Measurements from ENCODE around the gene UBR4. TPM values are rescaled to one million over a fixed set of nuclear protein-coding genes. Genes with fewer than 3 reads are reported as not detected.

Gene UBR4
- polyA plus RNA-seq, 6 donors from 2014 or later: 3.5 to 25.2 (median 15.5) TPM

GRCh38 chr1:19064906-19065450 is 145.1 kb downstream of the UBR4 start:
- ATAC-seq (ENCODE audit: low read depth in 2 of 2): no peak
- H3K27me3 Mint-ChIP-seq: no peaks in the 10 kb centered on the region
- peaks cover 0 to 8% (median 0%) of the 10 kb centered on the region in 3 donors for H3K4me1 Mint-ChIP-seq
- no peak for DNase-seq
- H3K27ac Mint-ChIP-seq: no peak overlapping the region
- peaks cover 0 to 6% (median 3%) of the 10 kb centered on the region in 7 donors for H3K9me3 Mint-ChIP-seq
- no peaks in the 10 kb centered on the region for H3K36me3 Mint-ChIP-seq
- H3K4me3 Mint-ChIP-seq: no peak overlapping the region

DNA sequence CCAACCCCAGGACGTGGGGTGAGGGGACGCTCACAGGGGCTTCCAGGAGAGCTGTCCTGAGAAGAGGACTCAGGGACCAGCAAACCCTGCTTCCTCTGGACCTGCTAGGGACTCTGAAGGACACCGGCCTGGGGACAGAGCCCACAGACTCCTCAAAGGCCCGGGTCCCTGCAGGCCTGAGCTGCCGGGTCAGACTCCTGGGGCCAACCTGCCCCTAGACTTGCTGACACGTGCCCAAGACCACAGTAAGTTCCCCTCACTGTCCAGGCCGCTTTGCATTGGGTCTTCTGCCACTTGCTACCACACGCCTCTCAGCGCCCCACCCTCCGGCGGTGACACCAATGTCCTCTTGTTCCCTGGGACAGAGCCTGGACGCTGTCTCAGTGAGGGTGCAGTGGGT is 146.9 kb downstream of the UBR4 start:
- H3K4me3 Mint-ChIP-seq: no peak overlapping the region
- H3K36me3 Mint-ChIP-seq: no peaks in the 10 kb centered on the region
- no peak for DNase-seq
- peaks cover 0 to 8% (median 0%) of the 10 kb centered on the region in 3 donors for H3K4me1 Mint-ChIP-seq
- no peak overlapping the region for H3K27ac Mint-ChIP-seq
- H3K9me3 Mint-ChIP-seq: peaks cover 0 to 6% (median 3%) of the 10 kb centered on the region in 7 donors
- no peak for ATAC-seq (ENCODE audit: low read depth in 2 of 2)
- H3K27me3 Mint-ChIP-seq: peaks cover 0 to 7% (median 0%) of the 10 kb centered on the region in 3 donors

GRCh38 chr1:19062258-19063029 is 147.6 kb downstream of the UBR4 start:
- Mint-ChIP-seq H3K9me3 (peaks cover 0 to 6% (median 3%) of the 10 kb centered on the region in 7 donors), H3K4me1 (peaks cover 0 to 8% (median 0%) of the 10 kb centered on the region in 3 donors), H3K27ac (peak overlapping the region in 1 of 6 donors; percentile 69), H3K36me3 (no peaks in the 10 kb centered on the region), H3K27me3 (peaks cover 0 to 10% (median 2%) of the 10 kb centered on the region in 3 donors), H3K4me3 (no peak overlapping the region)
- DNase-seq (no peak), ATAC-seq (ENCODE audit: low read depth in 2 of 2) (no peak)

GRCh38 chr1:19061798-19062197 is 148.3 kb downstream of the UBR4 start:
- no peak overlapping the region for H3K27ac Mint-ChIP-seq
- H3K27me3 Mint-ChIP-seq: peaks cover 0 to 17% (median 8%) of the 10 kb centered on the region in 3 donors
- H3K36me3 Mint-ChIP-seq: no peaks in the 10 kb centered on the region
- peaks cover 0 to 6% (median 3%) of the 10 kb centered on the region in 7 donors for H3K9me3 Mint-ChIP-seq
- peaks cover 0 to 8% (median 0%) of the 10 kb centered on the region in 3 donors for H3K4me1 Mint-ChIP-seq
- H3K4me3 Mint-ChIP-seq: no peak overlapping the region
- DNase-seq (no peak), ATAC-seq (ENCODE audit: low read depth in 2 of 2) (no peak)

- no peak for ATAC-seq (ENCODE audit: low read depth in 2 of 2)
- Mint-ChIP-seq H3K27me3 (peaks cover 0 to 21% (median 13%) of the 10 kb centered on the region in 3 donors), H3K36me3 (no peaks in the 10 kb centered on the region), H3K27ac (peak overlapping the region in 2 of 6 donors; percentile 21 to 85), H3K9me3 (peaks cover 0 to 6% (median 3%) of the 10 kb centered on the region in 7 donors), H3K4me3 (no peak overlapping the region), H3K4me1 (peaks cover 0 to 8% (median 0%) of the 10 kb centered on the region in 3 donors)
- no peak for DNase-seq
Observed at GRCh38 chr1:19061343-19061742, 148.7 kb downstream of the UBR4 start.

GRCh38 chr1:19059773-19060172 is 150.3 kb downstream of the UBR4 start:
- peaks cover 0 to 8% (median 6%) of the 10 kb centered on the region in 3 donors for H3K4me1 Mint-ChIP-seq
- no peak for ATAC-seq (ENCODE audit: low read depth in 2 of 2)
- peaks cover 0 to 6% (median 3%) of the 10 kb centered on the region in 7 donors for H3K9me3 Mint-ChIP-seq
- H3K36me3 Mint-ChIP-seq: no peaks in the 10 kb centered on the region
- no peak for DNase-seq
- no peak overlapping the region for H3K27ac Mint-ChIP-seq
- H3K27me3 Mint-ChIP-seq: peaks cover 8 to 37% (median 28%) of the 10 kb centered on the region in 3 donors
- no peak overlapping the region for H3K4me3 Mint-ChIP-seq

GRCh38 chr1:19058476-19058797 is 151.6 kb downstream of the UBR4 start:
- H3K9me3 Mint-ChIP-seq: peaks cover 0 to 6% (median 3%) of the 10 kb centered on the region in 7 donors
- H3K4me1 Mint-ChIP-seq: peaks cover 0 to 8% (median 8%) of the 10 kb centered on the region in 3 donors
- no peaks in the 10 kb centered on the region for H3K36me3 Mint-ChIP-seq
- H3K4me3 Mint-ChIP-seq: no peak overlapping the region
- ATAC-seq (ENCODE audit: low read depth in 2 of 2) (no peak), DNase-seq (no peak)
- H3K27ac Mint-ChIP-seq: peak overlapping the region in 1 of 6 donors; percentile 12
- H3K27me3 Mint-ChIP-seq: peaks cover 8 to 49% (median 37%) of the 10 kb centered on the region in 3 donors

DNA sequence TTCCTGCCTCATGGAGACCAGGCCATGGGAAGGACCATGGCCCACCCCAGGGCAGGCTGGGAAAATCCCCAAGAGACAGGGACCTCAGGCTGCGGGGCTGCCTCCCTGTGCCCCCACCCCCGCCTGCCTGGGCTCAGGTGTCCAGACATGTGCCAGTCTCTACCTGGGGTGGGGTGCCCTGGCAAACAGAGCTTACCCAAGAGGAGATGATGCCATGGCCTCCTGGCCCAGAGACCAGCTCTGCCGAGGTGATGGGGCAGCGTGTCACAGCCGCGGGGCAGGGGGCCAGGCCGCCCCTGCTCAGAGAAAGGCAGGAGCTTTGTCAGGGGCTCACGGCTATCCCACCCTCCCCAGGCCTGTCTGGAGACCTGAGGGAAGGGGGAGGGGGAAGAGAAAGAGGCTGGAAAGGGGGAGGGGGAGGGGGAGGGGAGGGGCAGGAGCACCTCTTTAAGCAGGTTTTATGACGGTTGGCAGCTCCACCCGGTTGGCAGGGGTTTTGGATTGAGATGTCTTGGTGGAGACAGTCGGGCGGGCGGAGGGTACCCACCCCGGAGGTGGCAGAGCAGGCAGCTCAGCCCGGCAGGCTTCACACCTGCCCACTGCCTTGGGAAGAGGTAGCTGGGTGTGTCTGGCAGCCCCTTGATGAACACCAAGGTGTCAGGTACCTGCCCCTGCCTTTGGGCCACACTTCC is 152.1 kb downstream of the UBR4 start:
- H3K27ac Mint-ChIP-seq: no peak overlapping the region
- H3K27me3 Mint-ChIP-seq: peaks cover 8 to 54% (median 40%) of the 10 kb centered on the region in 3 donors
- no peak overlapping the region for H3K4me3 Mint-ChIP-seq
- no peaks in the 10 kb centered on the region for H3K36me3 Mint-ChIP-seq
- no peak for ATAC-seq (ENCODE audit: low read depth in 2 of 2)
- peaks cover 0 to 8% (median 8%) of the 10 kb centered on the region in 3 donors for H3K4me1 Mint-ChIP-seq
- no peak for DNase-seq
- H3K9me3 Mint-ChIP-seq: peaks cover 0 to 6% (median 3%) of the 10 kb centered on the region in 7 donors

DNA sequence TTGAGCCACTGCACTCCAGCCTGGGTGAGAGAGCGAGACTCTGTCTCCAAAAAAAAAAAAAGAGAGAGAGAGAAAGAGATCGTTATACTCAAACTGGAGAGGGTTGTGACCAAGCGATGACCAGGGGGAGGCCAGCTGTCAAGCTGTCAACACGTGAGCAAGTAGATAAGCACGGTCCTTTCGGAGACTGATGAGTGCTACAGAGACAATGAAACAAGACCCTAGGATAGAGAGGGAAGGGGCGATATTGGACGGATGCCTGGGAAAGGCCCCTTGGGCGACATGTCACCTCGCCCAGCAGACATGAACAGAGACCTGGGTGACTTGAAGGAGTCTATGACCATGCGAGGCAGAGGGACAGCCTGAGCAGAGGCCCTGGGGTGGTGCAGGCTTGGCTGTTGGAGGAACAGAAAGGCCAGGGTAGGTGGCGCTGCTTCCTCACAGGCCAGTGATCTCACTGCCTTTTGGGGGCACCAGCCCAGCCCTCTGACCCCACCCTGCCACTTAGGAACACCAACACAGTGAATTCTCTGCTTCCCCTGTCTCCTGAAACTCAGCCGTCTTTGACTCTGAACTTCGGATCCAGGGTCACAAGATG is 152.8 kb downstream of the UBR4 start:
- Mint-ChIP-seq H3K9me3 (peaks cover 0 to 6% (median 3%) of the 10 kb centered on the region in 7 donors), H3K27me3 (peaks cover 8 to 60% (median 47%) of the 10 kb centered on the region in 3 donors), H3K4me1 (peaks cover 0 to 8% (median 8%) of the 10 kb centered on the region in 3 donors), H3K27ac (no peak overlapping the region), H3K4me3 (no peak overlapping the region), H3K36me3 (no peaks in the 10 kb centered on the region)
- ATAC-seq (ENCODE audit: low read depth in 2 of 2) (no peak), DNase-seq (no peak)

GRCh38 chr1:19055701-19056100 is 154.4 kb downstream of the UBR4 start:
- ATAC-seq (ENCODE audit: low read depth in 2 of 2) (no peak), DNase-seq (no peak)
- H3K36me3 Mint-ChIP-seq: no peaks in the 10 kb centered on the region
- H3K4me1 Mint-ChIP-seq: peaks cover 0 to 8% (median 0%) of the 10 kb centered on the region in 3 donors
- no peak overlapping the region for H3K27ac Mint-ChIP-seq
- no peaks in the 10 kb centered on the region for H3K9me3 Mint-ChIP-seq
- H3K4me3 Mint-ChIP-seq: no peak overlapping the region
- peaks cover 8 to 65% (median 47%) of the 10 kb centered on the region in 3 donors for H3K27me3 Mint-ChIP-seq

GRCh38 chr1:19055001-19055400 is 155.1 kb downstream of the UBR4 start:
- ATAC-seq (ENCODE audit: low read depth in 2 of 2) (no peak), DNase-seq (no peak)
- H3K9me3 Mint-ChIP-seq: no peaks in the 10 kb centered on the region
- no peaks in the 10 kb centered on the region for H3K36me3 Mint-ChIP-seq
- H3K27ac Mint-ChIP-seq: no peak overlapping the region
- H3K4me1 Mint-ChIP-seq: peaks cover 0 to 8% (median 0%) of the 10 kb centered on the region in 3 donors
- H3K4me3 Mint-ChIP-seq: no peak overlapping the region
- H3K27me3 Mint-ChIP-seq: peaks cover 8 to 67% (median 47%) of the 10 kb centered on the region in 3 donors

GRCh38 chr1:19054216-19054615 is 155.8 kb downstream of the UBR4 start:
- peaks cover 8 to 67% (median 47%) of the 10 kb centered on the region in 3 donors for H3K27me3 Mint-ChIP-seq
- DNase-seq: no peak
- H3K27ac Mint-ChIP-seq: no peak overlapping the region
- no peak overlapping the region for H3K4me3 Mint-ChIP-seq
- peaks cover 0 to 8% (median 0%) of the 10 kb centered on the region in 3 donors for H3K4me1 Mint-ChIP-seq
- no peaks in the 10 kb centered on the region for H3K36me3 Mint-ChIP-seq
- ATAC-seq (ENCODE audit: low read depth in 2 of 2): no peak
- no peaks in the 10 kb centered on the region for H3K9me3 Mint-ChIP-seq

- H3K9me3 Mint-ChIP-seq: no peaks in the 10 kb centered on the region
- peaks cover 8 to 63% (median 47%) of the 10 kb centered on the region in 3 donors for H3K27me3 Mint-ChIP-seq
- no peak for DNase-seq
- ATAC-seq (ENCODE audit: low read depth in 2 of 2): no peak
- H3K4me1 Mint-ChIP-seq: peaks cover 0 to 8% (median 0%) of the 10 kb centered on the region in 3 donors
- H3K4me3 Mint-ChIP-seq: peak overlapping the region in 1 of 8 donors; percentile 72
- H3K27ac Mint-ChIP-seq: no peak overlapping the region
- no peaks in the 10 kb centered on the region for H3K36me3 Mint-ChIP-seq
Observed at GRCh38 chr1:19053486-19053885, 156.6 kb downstream of the UBR4 start.
